Measurements from ENCODE around the gene RBMS1.

- TF ChIP-seq CTCF (IDR thresholded peaks at IDR 0.05 in 4 of 5, conservative IDR thresholded peaks at IDR 0.05 in 1 of 5) (no peak), POLR2A (IDR thresholded peaks at IDR 0.05) (no peak)
These were observed 183.3 kb downstream of the RBMS1 start for GRCh38 chr2:160310118-160310828.
